Osteoblast (primary cell): ENCODE measurements around the gene LRMDA. TPM values are rescaled to one million over a fixed set of nuclear protein-coding genes. Genes with fewer than 3 reads are reported as not detected.

Experiments used
- DNase-seq: peaks from one replicate; pipeline ENCODE4 v3.0.0; 2011; ENCODE audit warnings: low spot score, mixed read lengths; ENCODE audit not compliant: insufficient read length; ENCODE audit errors: missing footprints
- H2AFZ ChIP-seq: 2 replicates; pipeline ENCODE4 v1.6.0; 2011; ENCODE audit warnings: mild to moderate bottlenecking, low read length
- H3K27ac ChIP-seq: 2 replicates; pipeline ENCODE4 v1.5.1; 2011; ENCODE audit warnings: mild to moderate bottlenecking, low read depth, low read length, moderate library complexity
- H3K27me3 ChIP-seq: 2 replicates; pipeline ENCODE4 v1.6.0; 2012; ENCODE audit warnings: mild to moderate bottlenecking, control low read depth, inconsistent platforms, low read length, moderate library complexity; ENCODE audit not compliant: insufficient read depth
- H3K36me3 ChIP-seq: 2 replicates; pipeline ENCODE4 v1.5.1; 2011; ENCODE audit warnings: mild to moderate bottlenecking, low read length, control low read depth, moderate library complexity; ENCODE audit not compliant: insufficient read depth
- H3K4me1 ChIP-seq: 2 replicates; pipeline ENCODE4 v1.5.1; 2011; ENCODE audit warnings: mild to moderate bottlenecking, low read length, control low read depth, moderate library complexity; ENCODE audit not compliant: insufficient read depth
- H3K4me2 ChIP-seq: 2 replicates; pipeline ENCODE4 v1.6.0; 2011; ENCODE audit warnings: mild to moderate bottlenecking, low read length; ENCODE audit not compliant: insufficient read depth
- H3K4me3 ChIP-seq: fragments of 200-600 bp; sonication (generic); 3 replicates; pipeline ENCODE4 v1.5.1; 2012; ENCODE audit warnings: mild to moderate bottlenecking, low read length, inconsistent platforms; ENCODE audit not compliant: insufficient read depth
- H3K79me2 ChIP-seq: 2 replicates; pipeline ENCODE4 v1.6.0; 2012; ENCODE audit warnings: mild to moderate bottlenecking, low read length, control low read depth, inconsistent platforms; ENCODE audit not compliant: insufficient read depth
- H3K9me3 ChIP-seq: 2 replicates; pipeline ENCODE4 v1.5.1; 2011; ENCODE audit warnings: low read depth, low read length, control low read depth
- H4K20me1 ChIP-seq: 2 replicates; pipeline ENCODE4 v1.6.0; 2012; ENCODE audit warnings: mild to moderate bottlenecking, low read length, control low read depth; ENCODE audit not compliant: insufficient read depth
- CTCF ChIP-seq: IDR thresholded peaks from 2 replicates; pipeline ENCODE4 v1.5.1; 2011; ENCODE audit warnings: mild to moderate bottlenecking, low read depth, low read length, moderate library complexity; ENCODE audit errors: extremely low read depth
- total RNA-seq: library from RNA; depleted of rRNA; stranded (reverse); fragments of >200 nt; gene quantifications from 2 replicates; pipeline ENCODE4 v1.2.3, GENCODE V29; 2012

LRMDA gene
- total RNA-seq, 1 donor: 18.5 TPM

- no peaks in the 10 kb centered on the region for H3K36me3 ChIP-seq
- peaks cover 13% of the 10 kb centered on the region for H3K27me3 ChIP-seq
These were observed 370.2 kb downstream of the LRMDA start for GRCh38 chr10:75801661-75802060.

DNA sequence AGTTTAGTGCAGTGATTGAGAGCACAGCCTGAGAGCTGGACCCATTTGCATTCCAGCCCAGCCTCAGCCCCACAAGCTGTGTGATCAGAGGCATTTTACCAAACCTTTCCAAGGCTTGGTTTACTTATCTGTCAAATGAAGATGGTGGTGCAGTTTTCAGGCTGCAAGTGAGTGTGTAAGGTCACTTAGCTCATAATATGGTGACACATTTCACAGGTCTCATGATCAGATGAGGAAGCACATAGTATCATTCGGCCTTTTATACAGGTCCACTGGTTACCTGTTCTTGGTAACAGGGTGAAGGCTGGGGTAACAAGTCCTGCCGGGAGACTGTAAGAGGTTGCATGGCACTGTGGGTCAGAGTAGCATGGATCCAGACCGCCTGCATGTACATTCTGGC, 371.7 kb downstream of the LRMDA start:
- Histone ChIP-seq H3K79me2 (no peaks in the 10 kb centered on the region), H4K20me1 (peaks cover 3% of the 10 kb centered on the region), H2AFZ (no peak overlapping the region), H3K27me3 (peaks cover 15% of the 10 kb centered on the region), H3K27ac (no peak overlapping the region), H3K9me3 (no peaks in the 10 kb centered on the region), H3K4me3 (no peak overlapping the region), H3K36me3 (no peaks in the 10 kb centered on the region), H3K4me1 (no peaks in the 10 kb centered on the region), H3K4me2 (no peak overlapping the region)
- TF ChIP-seq CTCF: no peak
- DNase-seq: no peak

More at GRCh38 chr10:75801661-75802060, 370.2 kb downstream of the LRMDA start:
- Histone ChIP-seq H4K20me1 (peaks cover 3% of the 10 kb centered on the region), H3K4me2 (no peak overlapping the region), H2AFZ (no peak overlapping the region), H3K4me3 (no peak overlapping the region), H3K79me2 (no peaks in the 10 kb centered on the region), H3K4me1 (no peaks in the 10 kb centered on the region), H3K27ac (no peak overlapping the region), H3K9me3 (no peaks in the 10 kb centered on the region)
- DNase-seq: no peak
- no peak for TF ChIP-seq CTCF

GRCh38 chr10:75803816-75804552, 372.6 kb downstream of the LRMDA start:
- H2AFZ ChIP-seq: peak overlapping the region; percentile 61
- peak overlapping the region; percentile 47 for H3K4me2 ChIP-seq
- H3K36me3 ChIP-seq: no peaks in the 10 kb centered on the region
- DNase-seq: peak; percentile 75
- H3K4me3 ChIP-seq: peak overlapping the region; percentile 16
- no peaks in the 10 kb centered on the region for H3K4me1 ChIP-seq
- no peaks in the 10 kb centered on the region for H3K9me3 ChIP-seq
- H3K27ac ChIP-seq: no peak overlapping the region
- H3K27me3 ChIP-seq: peaks cover 15% of the 10 kb centered on the region
- no peaks in the 10 kb centered on the region for H3K79me2 ChIP-seq
- H4K20me1 ChIP-seq: peaks cover 3% of the 10 kb centered on the region
- no peak for TF ChIP-seq CTCF

GRCh38 chr10:75806186-75806585, 374.8 kb downstream of the LRMDA start:
- no peak for TF ChIP-seq CTCF
- H3K4me3 ChIP-seq: no peak overlapping the region
- H3K4me1 ChIP-seq: no peaks in the 10 kb centered on the region

More at GRCh38 chr10:75806186-75806585, 374.8 kb downstream of the LRMDA start:
- Histone ChIP-seq H3K79me2 (no peaks in the 10 kb centered on the region), H3K27me3 (peaks cover 10% of the 10 kb centered on the region), H3K9me3 (no peaks in the 10 kb centered on the region), H2AFZ (no peak overlapping the region), H3K4me2 (no peak overlapping the region), H3K27ac (no peak overlapping the region), H4K20me1 (peaks cover 3% of the 10 kb centered on the region), H3K36me3 (no peaks in the 10 kb centered on the region)
- DNase-seq: no peak
